GM18858 (cell line): ENCODE data around the gene FLCN.
"Not testable (repeated sequence)": the region's sequence is repeated elsewhere in the genome, so short reads cannot be mapped to it uniquely, and the experiment has no call there.

Experiments used
- ATAC-seq: cut with Tn5 transposase; IDR thresholded peaks from one replicate; pipeline ENCODE4 v1.9.1; 2021; ENCODE audit not compliant: unreplicated experiment

FLCN gene, protein sequence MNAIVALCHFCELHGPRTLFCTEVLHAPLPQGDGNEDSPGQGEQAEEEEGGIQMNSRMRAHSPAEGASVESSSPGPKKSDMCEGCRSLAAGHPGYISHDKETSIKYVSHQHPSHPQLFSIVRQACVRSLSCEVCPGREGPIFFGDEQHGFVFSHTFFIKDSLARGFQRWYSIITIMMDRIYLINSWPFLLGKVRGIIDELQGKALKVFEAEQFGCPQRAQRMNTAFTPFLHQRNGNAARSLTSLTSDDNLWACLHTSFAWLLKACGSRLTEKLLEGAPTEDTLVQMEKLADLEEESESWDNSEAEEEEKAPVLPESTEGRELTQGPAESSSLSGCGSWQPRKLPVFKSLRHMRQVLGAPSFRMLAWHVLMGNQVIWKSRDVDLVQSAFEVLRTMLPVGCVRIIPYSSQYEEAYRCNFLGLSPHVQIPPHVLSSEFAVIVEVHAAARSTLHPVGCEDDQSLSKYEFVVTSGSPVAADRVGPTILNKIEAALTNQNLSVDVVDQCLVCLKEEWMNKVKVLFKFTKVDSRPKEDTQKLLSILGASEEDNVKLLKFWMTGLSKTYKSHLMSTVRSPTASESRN

GRCh38 chr17:17237026-17237799 is at the start of gene FLCN:
TSS of gene FLCN (minus strand) at chr17:17237168. CDS start at chr17:17228137, 9,031 bp downstream.
- peak; percentile 49 for ATAC-seq

DNA sequence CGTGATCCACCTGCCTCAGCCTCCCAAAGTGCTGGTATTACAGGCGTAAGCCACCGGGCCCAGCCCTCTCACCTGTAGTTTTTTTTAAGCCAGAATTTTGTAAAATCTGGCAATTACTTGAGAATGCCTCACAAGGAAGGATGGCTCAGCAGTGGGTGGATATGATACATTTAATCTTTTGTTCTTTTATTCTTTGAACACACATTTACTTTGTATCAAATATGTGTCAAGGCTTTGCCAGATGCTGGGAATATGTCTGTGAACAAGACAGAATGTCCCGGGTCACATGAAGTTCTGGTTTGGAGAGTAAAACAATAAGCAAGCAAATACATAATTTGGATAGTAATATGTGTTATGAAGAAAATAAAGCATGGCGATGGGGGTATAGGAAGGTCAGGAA is 49.0 kb upstream of the FLCN start:
- no peak for ATAC-seq

DNA sequence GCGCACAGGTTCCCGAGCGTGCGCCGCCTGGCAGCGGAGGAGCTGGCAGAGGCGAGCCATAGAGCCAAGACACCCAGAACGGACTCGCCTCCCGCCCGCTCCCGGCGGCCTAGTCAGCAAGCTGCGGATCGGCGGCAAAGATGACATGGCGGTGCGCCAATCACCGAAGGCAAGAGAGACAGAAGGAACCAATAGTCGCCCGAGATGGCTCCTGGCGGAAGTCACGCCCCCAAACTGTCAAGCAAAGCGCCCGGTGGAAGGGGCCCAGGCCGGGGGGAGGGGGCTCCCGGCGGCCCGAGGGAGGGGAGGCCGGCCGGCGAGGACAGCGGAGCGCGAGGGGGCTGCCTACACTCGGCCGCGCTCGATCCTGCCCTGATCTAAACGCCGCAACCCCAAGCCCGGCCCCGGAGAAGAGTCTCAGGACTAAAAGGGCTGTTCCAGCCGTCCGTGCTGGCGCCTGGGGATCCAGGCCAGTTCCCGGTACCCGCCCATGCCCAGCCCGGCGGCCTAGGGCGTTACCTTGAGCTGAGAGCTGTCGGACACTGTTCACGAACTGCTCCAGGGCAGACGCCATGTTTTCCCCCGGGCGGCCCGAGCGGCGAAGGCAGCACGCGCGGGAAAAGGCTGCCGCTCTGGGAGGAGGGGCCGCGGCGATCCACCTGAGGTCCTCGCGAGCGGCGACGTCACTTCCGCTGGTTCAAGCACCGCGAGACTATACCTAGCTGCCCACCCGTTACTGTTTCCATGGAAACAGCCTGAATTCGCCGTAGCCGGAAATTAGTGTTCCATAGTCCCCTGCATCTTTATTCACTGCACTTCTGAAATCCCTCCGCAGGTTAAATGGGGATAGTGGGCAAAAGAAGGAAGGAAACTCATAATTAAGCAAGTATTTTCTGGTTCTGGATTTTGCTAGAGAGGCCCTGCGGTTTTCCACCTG is 43.9 kb upstream of the FLCN start, which contains the start of gene COPS3:
Gene COPS3 (minus strand): TSS at position 634 of the 937 bp plus-strand sequence. CDS start 60 bp downstream, at position 574.
- ATAC-seq, result peak; percentile 74

DNA sequence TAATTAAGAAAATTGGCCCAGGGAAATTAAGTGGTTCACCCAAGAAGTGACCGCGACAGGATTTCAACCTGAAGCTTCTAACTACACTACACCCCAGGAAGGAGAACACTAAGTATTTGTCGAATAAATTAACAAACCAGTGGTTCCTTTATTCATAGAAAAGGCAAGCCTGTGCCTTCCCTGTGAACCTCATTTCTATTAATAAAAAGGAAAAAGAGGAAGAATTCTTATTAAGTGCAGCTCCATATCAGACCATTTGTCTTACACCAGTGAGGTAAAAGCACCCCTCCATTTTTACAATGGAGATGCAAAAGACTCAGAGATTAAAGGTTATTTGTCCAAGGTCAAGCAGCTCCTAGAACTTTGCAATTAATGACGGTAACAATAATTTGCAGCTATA is 42.3 kb upstream of the FLCN start:
- ATAC-seq, result no peak

DNA sequence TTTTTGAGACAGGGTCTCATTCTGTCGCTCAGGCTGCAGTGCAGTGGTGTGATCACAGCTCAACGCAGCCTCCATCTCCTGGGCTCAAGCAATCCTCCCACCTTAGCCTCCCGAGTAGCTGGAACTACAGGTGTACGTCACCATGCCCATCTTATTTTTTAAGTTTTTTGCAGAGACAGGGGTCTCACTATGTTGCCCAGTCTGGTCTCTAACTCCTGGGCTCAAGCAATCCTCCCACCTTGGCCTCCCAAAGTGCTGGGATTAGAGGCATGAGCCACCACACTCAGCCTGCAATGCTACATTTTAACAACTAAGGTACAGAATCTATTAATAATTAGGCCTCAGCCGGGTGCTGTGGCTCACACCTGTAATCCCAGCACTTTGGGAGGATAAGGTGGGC is 40.5 kb upstream of the FLCN start:
- ATAC-seq, result not testable (repeated sequence)

GRCh38 chr17:17275971-17276370 is 39.0 kb upstream of the FLCN start:
- no peak for ATAC-seq

GRCh38 chr17:17269926-17270773 is 33.2 kb upstream of the FLCN start:
- no peak for ATAC-seq

GRCh38 chr17:17264430-17264829 is 27.5 kb upstream of the FLCN start:
- ATAC-seq, result no peak

DNA sequence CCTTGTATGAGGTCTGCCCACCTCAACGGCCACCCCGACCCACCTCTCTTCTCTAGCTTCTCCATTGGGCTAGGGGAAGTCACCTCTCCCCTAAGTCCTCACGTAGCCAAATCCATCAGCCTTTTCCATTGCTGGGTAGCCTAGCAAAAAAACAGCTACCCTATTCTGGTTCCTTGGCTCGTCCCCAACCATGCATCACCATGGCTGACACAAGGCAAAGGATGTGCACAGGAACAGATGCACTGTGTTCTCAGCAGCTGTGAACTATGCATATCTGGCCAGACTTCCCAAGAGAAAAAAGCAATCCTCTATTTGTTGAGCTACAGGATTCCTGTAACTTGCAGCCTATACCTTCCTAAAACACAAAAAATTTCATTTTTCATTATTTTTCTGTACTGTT is 22.0 kb upstream of the FLCN start:
- no peak for ATAC-seq

DNA sequence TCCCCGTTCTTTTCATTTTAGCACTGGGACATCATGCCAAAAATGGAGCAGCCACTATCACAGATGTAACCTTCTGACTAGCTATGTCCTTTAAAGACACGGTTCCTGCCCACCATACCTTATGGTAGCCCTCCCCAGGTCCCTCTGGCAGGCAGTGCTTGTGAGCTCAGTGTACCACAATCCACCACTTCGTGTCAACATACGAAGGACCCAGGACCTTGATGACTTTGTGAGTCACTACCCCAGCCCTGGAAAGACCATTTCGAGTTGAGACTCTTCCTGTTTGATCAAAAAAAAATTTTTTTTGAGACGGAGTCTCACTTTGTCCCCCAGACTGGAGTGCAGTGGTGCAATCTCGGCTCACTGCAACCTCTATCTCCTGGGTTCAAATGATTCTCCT is 21.0 kb upstream of the FLCN start:
- ATAC-seq, result no peak

DNA sequence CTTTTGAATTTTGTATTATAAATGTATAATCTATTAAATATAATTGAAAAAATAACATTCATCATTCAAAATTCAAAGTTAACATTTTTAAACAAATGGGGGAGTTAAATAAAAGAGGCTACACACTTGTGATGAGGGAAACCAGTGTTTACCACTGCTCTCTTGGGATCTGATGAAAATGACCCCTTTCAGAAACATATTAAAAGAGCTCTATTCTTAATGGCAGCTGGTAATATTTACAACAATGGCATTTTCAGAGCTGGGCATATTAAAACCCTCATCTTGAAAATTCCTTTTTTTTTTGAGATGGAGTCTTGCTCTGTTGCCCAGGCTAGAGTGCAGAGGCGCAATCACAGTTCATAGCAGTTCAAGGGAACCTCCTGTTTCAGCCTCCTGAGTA is 19.3 kb upstream of the FLCN start:
- no peak for ATAC-seq

- not testable (repeated sequence) for ATAC-seq
Observed at GRCh38 chr17:17255689-17256088, 18.7 kb upstream of the FLCN start.

- ATAC-seq, result no peak
Observed at GRCh38 chr17:17254036-17254435, 17.1 kb upstream of the FLCN start.

GRCh38 chr17:17253406-17253805 is 16.4 kb upstream of the FLCN start:
- ATAC-seq, result no peak

GRCh38 chr17:17252149-17252661 is 15.2 kb upstream of the FLCN start:
- ATAC-seq, result no peak

- no peak for ATAC-seq
Observed at GRCh38 chr17:17246879-17247278, 9.9 kb upstream of the FLCN start.

DNA sequence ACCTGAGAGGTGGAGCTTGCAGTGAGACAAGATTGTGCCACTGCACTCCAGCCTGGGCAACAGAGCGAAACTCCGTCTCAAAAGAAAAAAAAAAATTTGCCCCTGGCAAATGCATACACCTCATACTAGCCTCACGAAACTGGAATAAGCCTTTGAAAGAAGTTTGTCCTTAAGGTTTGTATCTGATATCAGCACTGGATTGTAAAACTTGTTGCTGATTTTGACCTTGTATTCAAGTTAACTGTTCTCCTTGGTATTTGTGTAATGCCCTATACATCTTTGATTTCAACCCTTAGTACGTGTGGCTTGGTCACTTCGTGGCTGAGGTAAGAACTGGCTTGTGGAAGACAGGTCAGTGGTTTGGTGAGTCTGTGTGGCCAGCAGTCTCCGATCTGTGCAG is 6.2 kb upstream of the FLCN start:
- ATAC-seq, result no peak

DNA sequence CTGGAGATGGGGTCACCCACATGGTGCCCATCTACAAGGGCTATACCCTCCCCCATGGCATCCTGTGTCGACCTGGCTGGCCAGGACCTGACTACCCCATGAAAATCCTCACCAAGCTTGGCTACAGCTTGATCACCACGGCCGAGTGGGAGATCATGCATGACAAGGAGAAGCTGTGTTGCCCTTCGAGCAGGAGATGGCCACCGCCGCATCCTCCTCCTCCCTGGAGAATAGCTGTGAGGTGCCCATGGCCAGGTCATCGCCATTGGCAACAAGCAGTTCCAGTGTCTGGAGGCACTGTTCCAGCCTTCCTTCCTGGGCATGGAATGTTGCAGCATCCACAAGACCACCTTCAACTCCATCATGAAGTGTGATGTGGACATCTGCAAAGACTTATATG is 5.3 kb upstream of the FLCN start:
- no peak for ATAC-seq

- no peak for ATAC-seq
Observed at GRCh38 chr17:17241656-17242055, 4.7 kb upstream of the FLCN start.

- no peak for ATAC-seq
Observed at GRCh38 chr17:17239832-17240231, 2.9 kb upstream of the FLCN start.
